Smooth muscle cell (in vitro differentiated cells): ENCODE measurements around the gene SGCG. TPM values are rescaled to one million over a fixed set of nuclear protein-coding genes. Genes with fewer than 3 reads are reported as not detected.

Experiments used
- DNase-seq: peaks from one replicate; lab custom pipeline; 2025; ENCODE audit not compliant: unreplicated experiment; lab: John Stamatoyannopoulos, UW
- H2AFZ ChIP-seq: fragments of 200-600 bp; sonication (generic); 2 replicates; pipeline ENCODE4 v1.6.0; 2016; ENCODE audit warnings: antibody characterized with exemption, low read depth, mild to moderate bottlenecking
- H3F3A ChIP-seq: fragments of 200-600 bp; sonication (generic); 2 replicates; pipeline ENCODE4 v1.6.0; 2017; ENCODE audit warnings: antibody characterized with exemption, low read depth
- H3K27ac ChIP-seq: fragments of 200-600 bp; sonication (generic); 2 replicates; pipeline ENCODE4 v1.5.1; 2016; ENCODE audit warnings: low read depth, mild to moderate bottlenecking
- H3K27me3 ChIP-seq: fragments of 200-600 bp; sonication (generic); 2 replicates; pipeline ENCODE4 v1.6.1; 2016; ENCODE audit warnings: low read depth, mild to moderate bottlenecking
- H3K36me3 ChIP-seq: fragments of 200-600 bp; sonication (generic); 2 replicates; pipeline ENCODE4 v1.5.1; 2016; ENCODE audit warnings: low read depth
- H3K4me1 ChIP-seq: fragments of 200-600 bp; sonication (generic); 2 replicates; pipeline ENCODE4 v1.5.1; 2016; ENCODE audit warnings: low read depth
- H3K4me2 ChIP-seq: fragments of 200-600 bp; sonication (generic); 2 replicates; pipeline ENCODE4 v1.6.0; 2016; ENCODE audit warnings: mild to moderate bottlenecking
- H3K4me3 ChIP-seq: fragments of 200-600 bp; sonication (generic); 2 replicates; pipeline ENCODE4 v1.5.1; 2016; ENCODE audit warnings: mild to moderate bottlenecking
- H3K79me2 ChIP-seq: fragments of 200-600 bp; sonication (generic); 2 replicates; pipeline ENCODE4 v1.6.0; 2016; ENCODE audit warnings: low read depth, mild to moderate bottlenecking
- H3K9ac ChIP-seq: fragments of 200-600 bp; sonication (generic); 2 replicates; pipeline ENCODE4 v1.6.0; 2016; ENCODE audit warnings: low read depth
- H3K9me3 ChIP-seq: fragments of 200-600 bp; sonication (generic); replicated peaks from 2 replicates; pipeline ENCODE4 v1.5.1; 2016; ENCODE audit warnings: low read depth
- H4K20me1 ChIP-seq: fragments of 200-600 bp; sonication (generic); 2 replicates; pipeline ENCODE4 v1.6.0; 2016; ENCODE audit warnings: low read depth
- WGBS: methylation state at CpG from one replicate; pipeline ENCODE4 v1.1.7; 2016; ENCODE audit warnings: low lambda C conversion rate; 5-methylcytosine and 5-hydroxymethylcytosine counted together
- polyA plus RNA-seq: library from polyadenylated mRNA; unstranded; fragments of >200 nt; fragmentation: Nextera tagmentation; extraction: Ambion mirVana; gene quantifications from 2 replicates; pipeline ENCODE4 v1.2.1, GENCODE V29; 2016
- small RNA-seq: library from RNA; depleted of rRNA; stranded (forward); fragments of <200 nt; gene quantifications from one replicate; pipeline ENCODE3, GENCODE V24; 2014
- total RNA-seq: library from RNA; depleted of rRNA; stranded (reverse); fragments of >200 nt; gene quantifications from 2 replicates; pipeline ENCODE4 v1.2.3, GENCODE V29; 2014
- TF ChIP-seq, protein P1 (sequence below): fragments of 200-600 bp; sonication (generic); IDR thresholded peaks from 2 replicates; pipeline ENCODE4 v1.5.1; 2017; ENCODE audit warnings: borderline replicate concordance, mild to moderate bottlenecking, antibody characterized with exemption; ENCODE audit not compliant: insufficient read depth, poor library complexity, severe bottlenecking

SGCG gene
- total and polyA plus RNA-seq, 2 experiments from 2014 or later, result 2.3 to 5.1 TPM

DNA sequence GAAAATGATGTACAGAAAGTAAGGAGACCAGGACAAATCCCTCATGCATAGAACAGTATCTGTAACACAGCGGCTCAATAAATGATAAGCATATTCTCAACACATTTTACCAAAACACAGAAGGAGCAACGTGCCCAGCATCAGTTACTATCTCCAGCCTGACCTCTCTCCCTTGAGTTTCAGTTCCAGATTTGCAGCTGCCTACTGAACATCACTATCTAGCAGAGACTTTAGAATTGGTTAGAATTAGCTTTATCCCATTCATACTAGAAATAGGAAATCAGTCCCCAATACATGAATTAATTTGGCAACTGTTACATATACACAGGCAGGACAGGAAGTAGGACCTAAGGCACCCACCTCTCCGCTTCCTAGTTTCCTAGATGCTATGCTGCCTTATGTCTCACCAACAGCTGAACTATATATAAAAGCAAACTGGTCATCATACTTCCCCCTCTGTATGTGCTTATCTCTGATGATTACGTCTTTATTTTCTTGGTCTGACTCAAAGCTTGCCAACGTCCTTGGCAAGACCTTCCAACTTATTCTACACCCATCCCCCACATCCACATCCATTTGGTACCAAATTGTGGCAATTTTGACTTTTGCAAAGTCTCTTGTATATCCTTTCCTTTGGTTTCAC lies 191.6 kb downstream of the SGCG start:
- TF ChIP-seq, protein P1, sequence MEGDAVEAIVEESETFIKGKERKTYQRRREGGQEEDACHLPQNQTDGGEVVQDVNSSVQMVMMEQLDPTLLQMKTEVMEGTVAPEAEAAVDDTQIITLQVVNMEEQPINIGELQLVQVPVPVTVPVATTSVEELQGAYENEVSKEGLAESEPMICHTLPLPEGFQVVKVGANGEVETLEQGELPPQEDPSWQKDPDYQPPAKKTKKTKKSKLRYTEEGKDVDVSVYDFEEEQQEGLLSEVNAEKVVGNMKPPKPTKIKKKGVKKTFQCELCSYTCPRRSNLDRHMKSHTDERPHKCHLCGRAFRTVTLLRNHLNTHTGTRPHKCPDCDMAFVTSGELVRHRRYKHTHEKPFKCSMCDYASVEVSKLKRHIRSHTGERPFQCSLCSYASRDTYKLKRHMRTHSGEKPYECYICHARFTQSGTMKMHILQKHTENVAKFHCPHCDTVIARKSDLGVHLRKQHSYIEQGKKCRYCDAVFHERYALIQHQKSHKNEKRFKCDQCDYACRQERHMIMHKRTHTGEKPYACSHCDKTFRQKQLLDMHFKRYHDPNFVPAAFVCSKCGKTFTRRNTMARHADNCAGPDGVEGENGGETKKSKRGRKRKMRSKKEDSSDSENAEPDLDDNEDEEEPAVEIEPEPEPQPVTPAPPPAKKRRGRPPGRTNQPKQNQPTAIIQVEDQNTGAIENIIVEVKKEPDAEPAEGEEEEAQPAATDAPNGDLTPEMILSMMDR, result no peak
- no peak overlapping the region for H3K9ac ChIP-seq
- H3K79me2 ChIP-seq, result peaks cover 25% of the 10 kb centered on the region
- H3K9me3 ChIP-seq, result no peaks in the 10 kb centered on the region
- no peak overlapping the region for H2AFZ ChIP-seq
- peaks cover 12% of the 10 kb centered on the region for H3K4me1 ChIP-seq
- no peak overlapping the region for H3K4me3 ChIP-seq
- WGBS, result 41% methylated on average over 5 of the region's 5 CpGs
- no peak for DNase-seq
- H3K4me2 ChIP-seq, result peak overlapping the region; percentile 23
- peaks cover 17% of the 10 kb centered on the region for H3K36me3 ChIP-seq
- peaks cover 10% of the 10 kb centered on the region for H3F3A ChIP-seq
- no peaks in the 10 kb centered on the region for H3K27me3 ChIP-seq
- no peak overlapping the region for H3K27ac ChIP-seq
- peaks cover 5% of the 10 kb centered on the region for H4K20me1 ChIP-seq

Small RNAs within 50 kb of the gene (small RNA-seq; reads per million reads assigned to genes)
- not detected for gene RNU6-58P
- gene RNY3P4, result not detected
